GM10248 (cell line): ENCODE data around the gene ZDHHC14.
"Not testable (repeated sequence)": the region's sequence is repeated elsewhere in the genome, so short reads cannot be mapped to it uniquely, and the experiment has no call there.

Experiments used
- CTCF ChIA-PET: fragments of 300-600 bp; sonication (Branson Sonifier 250); formaldehyde crosslinking; extraction: SDS; loops from one replicate; lab custom pipeline; 2021; ENCODE audit warnings: antibody characterized with exemption; lab: Yijun Ruan, JAX
- POLR2A ChIA-PET: fragments of 350-650 bp; sonication (Branson Sonifier 250); formaldehyde crosslinking; extraction: SDS; loops from one replicate; lab custom pipeline; 2020; ENCODE audit warnings: antibody characterized with exemption; lab: Yijun Ruan, JAX
- DNase-seq: peaks from one replicate; pipeline ENCODE4 v3.0.0; 2012; ENCODE audit errors: extremely low spot score
- TF ChIP-seq, protein P1 (sequence below): IDR thresholded peaks from 2 replicates; pipeline ENCODE4 v1.5.1; 2012; ENCODE audit warnings: mild to moderate bottlenecking, low read depth; ENCODE audit errors: extremely low read depth, missing control alignments, control extremely low read depth

ZDHHC14 gene

DNA sequence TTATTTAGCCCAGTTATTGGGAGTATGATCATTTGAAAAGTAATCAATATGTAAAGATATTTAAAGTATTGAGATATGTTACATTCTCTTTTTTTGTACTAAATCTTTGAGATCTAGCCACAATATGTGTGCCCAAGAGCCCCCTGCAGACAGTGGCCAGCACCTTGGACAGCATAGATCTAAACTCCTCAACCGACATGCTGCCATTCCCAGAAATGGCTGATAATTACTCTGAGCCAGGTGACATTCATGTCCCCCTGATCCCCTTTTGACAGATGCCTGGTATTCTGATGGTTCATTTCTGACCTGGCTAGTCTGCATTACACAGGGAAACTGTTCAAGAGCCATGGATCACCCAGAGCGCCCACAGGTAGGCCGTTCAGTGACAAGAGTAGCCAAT is 177.1 kb downstream of the ZDHHC14 start:
- no peak for DNase-seq
- POLR2A ChIA-PET, result no interaction called here
- CTCF ChIA-PET, result no interaction called here
- TF ChIP-seq, protein P1, sequence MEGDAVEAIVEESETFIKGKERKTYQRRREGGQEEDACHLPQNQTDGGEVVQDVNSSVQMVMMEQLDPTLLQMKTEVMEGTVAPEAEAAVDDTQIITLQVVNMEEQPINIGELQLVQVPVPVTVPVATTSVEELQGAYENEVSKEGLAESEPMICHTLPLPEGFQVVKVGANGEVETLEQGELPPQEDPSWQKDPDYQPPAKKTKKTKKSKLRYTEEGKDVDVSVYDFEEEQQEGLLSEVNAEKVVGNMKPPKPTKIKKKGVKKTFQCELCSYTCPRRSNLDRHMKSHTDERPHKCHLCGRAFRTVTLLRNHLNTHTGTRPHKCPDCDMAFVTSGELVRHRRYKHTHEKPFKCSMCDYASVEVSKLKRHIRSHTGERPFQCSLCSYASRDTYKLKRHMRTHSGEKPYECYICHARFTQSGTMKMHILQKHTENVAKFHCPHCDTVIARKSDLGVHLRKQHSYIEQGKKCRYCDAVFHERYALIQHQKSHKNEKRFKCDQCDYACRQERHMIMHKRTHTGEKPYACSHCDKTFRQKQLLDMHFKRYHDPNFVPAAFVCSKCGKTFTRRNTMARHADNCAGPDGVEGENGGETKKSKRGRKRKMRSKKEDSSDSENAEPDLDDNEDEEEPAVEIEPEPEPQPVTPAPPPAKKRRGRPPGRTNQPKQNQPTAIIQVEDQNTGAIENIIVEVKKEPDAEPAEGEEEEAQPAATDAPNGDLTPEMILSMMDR, result no peak

DNA sequence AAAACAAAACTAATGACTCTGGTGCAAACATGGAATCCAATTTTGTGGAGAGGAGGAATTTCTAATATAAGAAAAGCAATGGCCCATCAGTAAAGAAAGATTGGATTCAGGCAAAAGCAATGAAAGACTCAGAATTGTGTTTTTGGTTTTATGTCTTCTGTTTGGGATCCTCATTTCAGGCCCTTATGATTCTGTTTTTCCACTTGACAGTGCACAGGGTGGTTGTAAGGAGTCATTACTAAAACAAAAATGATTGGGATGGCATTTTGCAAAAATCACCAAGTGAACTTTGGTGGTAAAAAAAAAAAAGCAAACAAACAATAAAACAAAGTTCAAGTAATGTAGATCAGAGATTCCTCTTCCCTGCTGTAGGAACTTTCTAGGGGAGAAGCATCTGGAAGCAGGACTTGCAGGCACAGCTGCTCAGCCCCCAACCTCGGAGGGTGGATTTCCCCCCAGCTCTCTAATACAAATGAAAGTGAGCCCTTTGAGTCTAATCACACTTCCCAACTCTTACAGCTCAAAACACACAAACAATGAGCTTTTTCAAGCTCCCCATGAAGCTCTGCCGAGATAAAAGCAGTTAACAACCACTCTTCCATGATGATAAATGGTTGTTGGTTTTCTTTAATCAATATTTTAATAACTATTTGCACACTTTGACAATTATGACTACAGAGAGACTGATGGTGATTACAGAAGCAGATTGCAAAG is 177.7 kb downstream of the ZDHHC14 start:
- no peak for DNase-seq
- TF ChIP-seq, protein P1, result no peak
- CTCF ChIA-PET, result interaction anchor here (1.1 to 1.4 kb wide), 2 partner anchors 11 to 98 kb away, joined by 3 to 5 read pairs; no protein-coding TSS in a partner anchor
- POLR2A ChIA-PET, result no interaction called here

DNA sequence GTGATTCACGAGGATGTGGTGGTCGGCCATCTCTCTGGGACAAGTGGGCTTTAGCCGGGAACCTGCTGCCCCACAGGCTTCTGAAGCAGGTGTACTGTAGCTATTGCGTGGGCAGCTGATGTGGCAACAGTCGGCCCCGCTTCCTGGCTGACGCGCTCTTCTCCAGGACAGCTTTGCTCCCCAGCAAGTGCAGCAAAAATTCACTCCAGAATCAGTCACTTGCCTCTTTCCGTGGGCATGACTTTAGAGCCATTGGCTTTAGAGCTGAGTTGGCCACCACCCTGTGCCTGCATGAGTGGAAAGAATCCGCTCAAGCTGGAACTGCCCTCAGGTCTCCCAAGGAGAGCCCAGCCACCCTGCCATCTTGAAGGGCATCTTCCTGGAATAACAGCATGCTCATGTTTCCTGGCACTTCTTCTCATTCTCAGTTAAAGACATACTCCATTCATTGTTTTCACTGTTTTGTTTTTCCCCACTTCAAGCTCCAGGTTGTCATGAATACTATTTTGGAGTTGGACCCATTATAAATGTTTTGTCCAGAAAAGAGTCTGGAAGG is 178.3 kb downstream of the ZDHHC14 start:
- TF ChIP-seq, protein P1, result no peak
- ChIA-PET POLR2A (no interaction called here), CTCF (interaction anchor here (1.1 to 1.4 kb wide), 2 partner anchors 11 to 99 kb away, joined by 3 to 5 read pairs; no protein-coding TSS in a partner anchor)
- no peak for DNase-seq

DNA sequence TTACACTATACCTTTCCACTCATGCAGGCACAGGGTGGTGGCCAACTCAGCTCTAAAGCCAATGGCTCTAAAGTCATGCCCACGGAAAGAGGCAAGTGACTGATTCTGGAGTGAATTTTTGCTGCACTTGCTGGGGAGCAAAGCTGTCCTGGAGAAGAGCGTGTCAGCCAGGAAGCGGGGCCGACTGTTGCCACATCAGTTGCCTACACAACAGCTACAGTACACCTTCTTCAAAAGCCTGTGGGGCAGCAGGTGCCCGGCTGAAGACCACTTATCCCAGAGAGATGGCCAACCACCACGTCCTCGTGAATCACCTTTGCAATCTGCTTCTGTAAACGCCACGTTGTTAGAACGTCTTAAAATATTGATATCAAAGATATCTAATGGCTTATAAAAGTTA is 179.1 kb downstream of the ZDHHC14 start:
- CTCF ChIA-PET, result interaction anchor here (1.4 kb wide), 1 partner anchor 99 kb away, joined by 5 read pairs; no protein-coding TSS in a partner anchor
- DNase-seq, POLR2A ChIA-PET: not testable (repeated sequence)

DNA sequence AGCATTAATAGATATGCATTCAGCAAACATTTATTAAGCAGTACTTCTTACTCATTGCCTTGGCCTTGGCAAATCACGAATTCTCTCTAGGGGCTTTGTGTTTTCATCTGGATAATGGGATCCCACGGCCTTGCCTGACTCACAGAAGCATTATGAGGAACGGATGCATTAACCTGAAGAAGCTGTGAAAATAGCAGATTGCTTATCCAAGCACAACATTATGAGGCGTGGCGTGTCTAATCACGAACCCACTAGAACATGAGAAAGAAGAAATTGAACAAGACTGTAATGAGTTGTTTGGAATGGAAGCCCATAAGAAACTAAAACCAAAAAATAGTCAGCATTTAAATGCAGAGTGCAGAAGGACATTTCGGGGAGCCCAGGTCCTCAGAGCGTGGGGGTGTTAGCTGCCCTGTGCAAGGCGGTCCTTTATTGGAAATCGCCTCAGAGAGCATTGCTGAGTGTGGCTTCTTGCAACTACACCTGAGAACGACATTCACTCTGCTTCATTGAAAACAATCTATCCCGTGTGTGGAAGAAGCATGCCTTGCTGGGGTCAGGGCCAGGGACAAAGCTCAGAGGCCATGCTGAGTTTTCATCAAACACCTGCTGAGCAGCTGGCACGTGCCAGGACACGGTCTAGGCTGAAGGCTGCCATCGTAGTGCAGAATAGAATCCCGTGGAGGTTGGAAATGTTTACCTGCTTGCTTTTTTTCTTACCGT is 179.9 kb downstream of the ZDHHC14 start:
- TF ChIP-seq, protein P1, result no peak
- ChIA-PET POLR2A (interaction anchor here (1.7 kb wide), 1 partner anchor 10 kb away, joined by 5 read pairs; no protein-coding TSS in a partner anchor), CTCF (interaction anchor here (0.7 to 1.8 kb wide), 2 partner anchors 10 to 34 kb away, joined by 3 to 6 read pairs; no protein-coding TSS in a partner anchor)
- DNase-seq, result no peak

DNA sequence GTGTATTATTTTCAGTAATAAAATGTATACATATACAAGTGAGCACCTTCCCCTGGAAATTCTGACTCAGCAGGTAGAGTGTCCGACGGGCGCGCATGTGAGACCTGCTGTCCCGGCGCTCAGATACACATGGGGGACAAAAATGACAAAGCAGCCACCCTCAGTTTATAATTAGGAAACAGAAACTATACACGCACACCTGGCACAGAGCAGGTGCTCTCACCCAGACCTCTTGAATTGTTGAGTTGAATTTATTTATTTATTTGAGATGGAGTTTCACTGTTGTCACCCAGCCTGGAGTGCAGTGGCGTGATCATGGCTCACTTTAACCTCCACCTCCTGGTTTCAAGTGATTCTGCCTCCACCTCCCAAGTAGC is 180.4 kb downstream of the ZDHHC14 start:
- ChIA-PET POLR2A (interaction anchor here (1.7 kb wide), 1 partner anchor 10 kb away, joined by 5 read pairs; no protein-coding TSS in a partner anchor), CTCF (interaction anchor here (0.7 to 2.0 kb wide), 3 partner anchors 10 to 100 kb away, joined by 3 to 7 read pairs (median 6); no protein-coding TSS in a partner anchor)
- peak; percentile 46 for DNase-seq
- TF ChIP-seq, protein P1, result no peak
